Natural killer cell (primary cell): ENCODE measurements around the gene B9D2. TPM values are rescaled to one million over a fixed set of nuclear protein-coding genes. Genes with fewer than 3 reads are reported as not detected.

Experiments
- ATAC-seq, 3 donors: fragments of 150-1000 bp in 2 of 3; fragments of 200-7000 bp in 1 of 3; cut with Tn5 transposase; 1 replicate in 1 of 3; 2 replicates in 2 of 3; pipeline ENCODE4 v1.10.0; 2021; ENCODE audit warnings: mild to moderate bottlenecking in 2 of 3, moderate library complexity in 2 of 3
- DNase-seq, 2 donors: peaks; one replicate each; pipeline versions ENCODE4 v3.0.0 to v3.0.0-alpha.2; 2013 to 2021; ENCODE audit warnings: mixed read lengths in 1 of 2
- H3K27ac ChIP-seq: one replicate; pipeline ENCODE4 v1.5.1; 2013; ENCODE audit warnings: mild to moderate bottlenecking, low read length
- H3K27me3 ChIP-seq: one replicate; pipeline ENCODE4 v1.6.1; 2013; ENCODE audit warnings: low read length; ENCODE audit not compliant: control insufficient read depth, insufficient read depth
- H3K36me3 ChIP-seq: one replicate; pipeline ENCODE4 v1.6.1; 2013; ENCODE audit warnings: low read length; ENCODE audit not compliant: control insufficient read depth, insufficient read depth
- H3K4me1 ChIP-seq: one replicate; pipeline ENCODE4 v1.6.1; 2013; ENCODE audit warnings: low read length; ENCODE audit not compliant: control insufficient read depth, insufficient read depth
- H3K4me3 ChIP-seq: one replicate; pipeline ENCODE4 v1.5.1; 2013; ENCODE audit warnings: low read length
- H3K9me3 ChIP-seq: one replicate; pipeline ENCODE4 v1.6.1; 2013; ENCODE audit warnings: low read length; ENCODE audit not compliant: control insufficient read depth, insufficient read depth
- H3K27ac Mint-ChIP-seq, 2 donors: one replicate each; pipeline ENCODE4 v1.8.0; 2022; ENCODE audit warnings: mild to moderate bottlenecking in 2 of 2, mixed read lengths in 2 of 2, moderate library complexity in 1 of 2
- H3K27me3 Mint-ChIP-seq, 2 donors: one replicate each; pipeline ENCODE4 v1.8.0; 2022; ENCODE audit warnings: low read depth in 2 of 2, mixed read lengths in 2 of 2
- H3K36me3 Mint-ChIP-seq: one replicate; pipeline ENCODE4 v1.8.0; 2022; ENCODE audit warnings: mixed read lengths
- H3K4me1 Mint-ChIP-seq, 2 donors: one replicate each; pipeline ENCODE4 v1.8.0; 2022; ENCODE audit warnings: mixed read lengths in 2 of 2
- H3K4me3 Mint-ChIP-seq: one replicate; pipeline ENCODE4 v1.8.0; 2022; ENCODE audit warnings: mild to moderate bottlenecking, moderate library complexity, mixed read lengths
- H3K9me3 Mint-ChIP-seq, 2 donors: one replicate each; pipeline ENCODE4 v1.8.0; 2022; ENCODE audit warnings: mixed read lengths in 2 of 2
- WGBS: methylation state at CpG from one replicate; pipeline ENCODE4 v1.1.7; 2013; ENCODE audit warnings: missing lambda C conversion rate; ENCODE audit not compliant: insufficient coverage; 5-methylcytosine and 5-hydroxymethylcytosine counted together
- intact Hi-C: fragments of 100-400 bp; cut with micrococcal nuclease; formaldehyde crosslinking; loops from one replicate; pipeline ENCODE4 v1.14.2; 2022
- total RNA-seq, 4 donors: library from RNA; stranded (reverse); fragments of 120-200 nt in 1 of 4; gene quantifications; one replicate each; pipeline versions ENCODE4 v1.2.3 to v1.2.4, GENCODE V29; 2013 to 2022
- TF ChIP-seq, protein P1 (sequence below): fragments of 200-600 bp; IDR thresholded peaks from one replicate; pipeline ENCODE4 v1.8.0; 2022; ENCODE audit warnings: antibody characterized with exemption

B9D2 gene
- 10 to 100 TPM; 18.1 to 22.2 (median 18.7) TPM for total RNA-seq
- 4.2 TPM for total RNA-seq (2013)

- intact Hi-C loops, result loop anchor here (1.0 kb wide), 3 partner anchors 10 to 101 kb away; partner anchors contain the start of genes BCKDHA and EXOSC5
- Histone ChIP-seq H3K9me3 (no peaks in the 10 kb centered on the region), H3K27me3 (no peaks in the 10 kb centered on the region), H3K36me3 (peaks cover 2% of the 10 kb centered on the region), H3K4me3 (peak within 1 kb of the TSS; percentile 93), H3K4me1 (peaks cover 18% of the 10 kb centered on the region), H3K27ac (peak within 1 kb of the TSS; percentile 99)
- TF ChIP-seq, protein P1, sequence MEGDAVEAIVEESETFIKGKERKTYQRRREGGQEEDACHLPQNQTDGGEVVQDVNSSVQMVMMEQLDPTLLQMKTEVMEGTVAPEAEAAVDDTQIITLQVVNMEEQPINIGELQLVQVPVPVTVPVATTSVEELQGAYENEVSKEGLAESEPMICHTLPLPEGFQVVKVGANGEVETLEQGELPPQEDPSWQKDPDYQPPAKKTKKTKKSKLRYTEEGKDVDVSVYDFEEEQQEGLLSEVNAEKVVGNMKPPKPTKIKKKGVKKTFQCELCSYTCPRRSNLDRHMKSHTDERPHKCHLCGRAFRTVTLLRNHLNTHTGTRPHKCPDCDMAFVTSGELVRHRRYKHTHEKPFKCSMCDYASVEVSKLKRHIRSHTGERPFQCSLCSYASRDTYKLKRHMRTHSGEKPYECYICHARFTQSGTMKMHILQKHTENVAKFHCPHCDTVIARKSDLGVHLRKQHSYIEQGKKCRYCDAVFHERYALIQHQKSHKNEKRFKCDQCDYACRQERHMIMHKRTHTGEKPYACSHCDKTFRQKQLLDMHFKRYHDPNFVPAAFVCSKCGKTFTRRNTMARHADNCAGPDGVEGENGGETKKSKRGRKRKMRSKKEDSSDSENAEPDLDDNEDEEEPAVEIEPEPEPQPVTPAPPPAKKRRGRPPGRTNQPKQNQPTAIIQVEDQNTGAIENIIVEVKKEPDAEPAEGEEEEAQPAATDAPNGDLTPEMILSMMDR, result no peak
- DNase-seq (peak; percentile 96 to 99), ATAC-seq (peak; percentile 89 to 97 (median 92))
- Mint-ChIP-seq H3K27me3 (no peaks in the 10 kb centered on the region), H3K36me3 (no peaks in the 10 kb centered on the region), H3K4me1 (peaks cover 17 to 22% of the 10 kb centered on the region in 2 donors), H3K4me3 (peak within 1 kb of the TSS; percentile 89), H3K9me3 (no peaks in the 10 kb centered on the region), H3K27ac (peak within 1 kb of the TSS; percentile 98)
- under 1% methylated on average over 54 of the region's 56 CpGs for WGBS
Measured at GRCh38 chr19:41363753-41364523, at the start of gene B9D2. B9D2 (minus strand) TSS chr19:41364149; CDS start chr19:41363519, 630 bp downstream.

DNA sequence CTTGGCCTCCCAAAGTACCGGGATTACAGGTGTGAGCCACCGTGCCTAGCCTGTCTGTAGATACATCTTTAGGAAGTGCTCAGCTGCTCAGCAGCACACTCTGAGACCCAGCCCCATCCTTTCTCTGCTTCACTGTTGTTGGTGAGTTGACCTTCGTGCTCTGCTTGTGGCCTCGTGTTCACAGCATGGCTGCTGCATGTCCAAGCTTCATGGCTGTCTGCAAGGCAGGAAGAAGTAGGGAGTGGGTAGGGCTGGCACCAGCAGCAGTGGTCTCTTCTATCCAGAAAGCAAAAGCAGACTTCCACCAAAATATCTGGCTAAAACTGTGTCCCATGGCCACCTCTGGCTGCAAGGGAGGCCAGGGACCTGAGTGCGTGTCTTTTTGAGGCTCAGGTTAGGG lies 49.0 kb upstream of the B9D2 start:
- Mint-ChIP-seq H3K27me3 (no peaks in the 10 kb centered on the region), H3K4me1 (peaks cover 6 to 19% of the 10 kb centered on the region in 2 donors), H3K36me3 (no peaks in the 10 kb centered on the region), H3K9me3 (no peaks in the 10 kb centered on the region), H3K27ac (no peak overlapping the region), H3K4me3 (no peak overlapping the region)
- TF ChIP-seq, protein P1, result no peak
- ATAC-seq (no peak), DNase-seq (no peak)
- peaks cover 43% of the 10 kb centered on the region for H3K36me3 ChIP-seq
- H3K27me3 ChIP-seq, result no peaks in the 10 kb centered on the region
- 97% methylated on average over 5 of the region's 5 CpGs for WGBS
- intact Hi-C loops, result no loop called here
- no peak overlapping the region for H3K27ac ChIP-seq
- no peaks in the 10 kb centered on the region for H3K9me3 ChIP-seq
- H3K4me1 ChIP-seq, result peaks cover 22% of the 10 kb centered on the region
- no peak overlapping the region for H3K4me3 ChIP-seq

DNA sequence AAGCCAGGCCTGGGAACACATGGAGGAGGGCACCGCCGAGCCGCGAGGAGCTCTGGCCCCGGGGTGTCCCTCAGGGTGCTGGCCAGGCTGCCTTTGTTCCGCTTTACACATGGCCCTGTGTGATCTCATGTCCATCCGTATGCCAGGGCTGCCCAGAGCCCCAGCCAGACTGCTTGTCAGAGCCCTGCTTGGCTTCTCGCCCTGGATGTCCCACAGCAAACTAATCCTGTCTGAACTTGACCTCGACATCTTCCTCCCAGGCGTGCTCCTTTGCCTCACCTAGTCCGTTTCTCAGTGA lies 48.0 kb upstream of the B9D2 start:
- peaks cover 22% of the 10 kb centered on the region for H3K4me1 ChIP-seq
- peaks cover 6 to 22% of the 10 kb centered on the region in 2 donors for H3K4me1 Mint-ChIP-seq
- intact Hi-C loops, result no loop called here
- H3K27me3 Mint-ChIP-seq, result no peaks in the 10 kb centered on the region
- 89% methylated on average over 11 of the region's 11 CpGs for WGBS
- H3K27ac ChIP-seq, result no peak overlapping the region
- no peaks in the 10 kb centered on the region for H3K27me3 ChIP-seq
- no peaks in the 10 kb centered on the region for H3K9me3 ChIP-seq
- DNase-seq (no peak), ATAC-seq (no peak)
- H3K4me3 ChIP-seq, result no peak overlapping the region
- TF ChIP-seq, protein P1, result no peak
- H3K36me3 ChIP-seq, result peaks cover 43% of the 10 kb centered on the region
- H3K9me3 Mint-ChIP-seq, result no peaks in the 10 kb centered on the region
- no peak overlapping the region for H3K4me3 Mint-ChIP-seq
- no peaks in the 10 kb centered on the region for H3K36me3 Mint-ChIP-seq
- no peak overlapping the region for H3K27ac Mint-ChIP-seq
